T-cell (primary cell): Measurements from ENCODE around the gene PRKCA. TPM values are rescaled to one million over a fixed set of nuclear protein-coding genes. Genes with fewer than 3 reads are reported as not detected.
"Not testable (repeated sequence)": the region's sequence is repeated elsewhere in the genome, so short reads cannot be mapped to it uniquely, and the experiment has no call there.

Experiments used
- ATAC-seq, 4 experiments: fragments of 200-7000 bp in 3 of 4; fragments of 150-1000 bp in 1 of 4; cut with Tn5 transposase; replicated peaks in 1 of 4; 1 replicate in 3 of 4; 2 replicates in 1 of 4; pipeline ENCODE4 v1.10.0; 2021; ENCODE audit warnings: moderate library complexity in 3 of 4, mild to moderate bottlenecking in 2 of 4, moderate number of reproducible peaks in 1 of 4
- CTCF ChIA-PET, 2 donors: fragments of 300-600 bp; sonication (Branson Sonifier 250); formaldehyde crosslinking; loops; one replicate each; lab custom pipeline; 2022; ENCODE audit warnings: antibody characterized with exemption in 2 of 2; lab: Charles Lee
- POLR2A ChIA-PET, 2 donors: fragments of 300-600 bp; sonication (Branson Sonifier 250); formaldehyde crosslinking; loops; one replicate each; lab custom pipeline; 2022; ENCODE audit warnings: antibody characterized with exemption in 2 of 2; lab: Charles Lee
- DNase-seq, 35 experiments: peaks; one replicate each; pipeline versions ENCODE4 v3.0.0 to v3.0.0-alpha.2; 2013 to 2023
- H3K27ac ChIP-seq: one replicate; pipeline ENCODE4 v1.5.1; 2013; ENCODE audit warnings: low read length
- H3K27me3 ChIP-seq, 2 experiments: replicated peaks in 1 of 2; 1 replicate in 1 of 2; 2 replicates in 1 of 2; pipeline versions ENCODE4 v1.6.1 to v1.7.0; 2013; ENCODE audit warnings: low read length in 1 of 2, mixed read lengths in 1 of 2; ENCODE audit not compliant: control insufficient read depth in 2 of 2, insufficient read depth in 2 of 2; ENCODE audit errors: extremely low read depth in 1 of 2
- H3K36me3 ChIP-seq, 2 donors: 1 replicate in 1 of 2; 2 replicates in 1 of 2; pipeline versions ENCODE4 v1.6.1 to v1.7.0; 2013; ENCODE audit warnings: low read length in 1 of 2; ENCODE audit not compliant: control insufficient read depth in 2 of 2, insufficient read depth in 1 of 2; ENCODE audit errors: extremely low read depth in 1 of 2
- H3K4me1 ChIP-seq, 2 experiments: 1 replicate in 1 of 2; 2 replicates in 1 of 2; pipeline versions ENCODE4 v1.6.1 to v1.7.0; 2013; ENCODE audit warnings: low read length in 2 of 2, mixed read lengths in 1 of 2; ENCODE audit not compliant: insufficient read depth in 2 of 2, control insufficient read depth in 1 of 2; ENCODE audit errors: extremely low read depth in 1 of 2
- H3K4me3 ChIP-seq, 2 donors: 1 replicate in 1 of 2; 2 replicates in 1 of 2; pipeline versions ENCODE4 v1.5.1 to v1.7.0; 2013; ENCODE audit warnings: mild to moderate bottlenecking in 2 of 2, low read length in 1 of 2, moderate library complexity in 1 of 2; ENCODE audit not compliant: control insufficient read depth in 1 of 2; ENCODE audit errors: extremely low read depth in 1 of 2
- H3K9me3 ChIP-seq: 2 replicates; pipeline ENCODE4 v1.7.0; 2013
- H3K27ac Mint-ChIP-seq, 2 donors: one replicate each; pipeline ENCODE4 v1.8.0; 2020 to 2021; ENCODE audit warnings: mild to moderate bottlenecking in 2 of 2, mixed read lengths in 2 of 2
- H3K27me3 Mint-ChIP-seq, 2 donors: one replicate each; pipeline ENCODE4 v1.8.0; 2021 to 2022; ENCODE audit warnings: mixed read lengths in 2 of 2
- H3K36me3 Mint-ChIP-seq: one replicate; pipeline ENCODE4 v1.8.0; 2021; ENCODE audit warnings: mixed read lengths
- H3K4me1 Mint-ChIP-seq, 3 donors: one replicate each; pipeline ENCODE4 v1.8.0; 2020 to 2022; ENCODE audit warnings: mixed read lengths in 3 of 3, mild to moderate bottlenecking in 1 of 3
- H3K4me3 Mint-ChIP-seq, 3 donors: one replicate each; pipeline ENCODE4 v1.8.0; 2020 to 2022; ENCODE audit warnings: mild to moderate bottlenecking in 3 of 3, mixed read lengths in 3 of 3, moderate library complexity in 3 of 3
- H3K9me3 Mint-ChIP-seq, 3 donors: one replicate each; pipeline ENCODE4 v1.8.0; 2020 to 2022; ENCODE audit warnings: mixed read lengths in 3 of 3
- WGBS: methylation state at CpG from one replicate; pipeline ENCODE4 v1.1.5; 2013; ENCODE audit warnings: missing lambda C conversion rate; ENCODE audit not compliant: insufficient coverage; 5-methylcytosine and 5-hydroxymethylcytosine counted together
- total RNA-seq, 35 experiments: library from RNA in 6 of 35; stranded (reverse) in 6 of 35; fragments of 120-200 nt in 1 of 35; gene quantifications; one replicate each; pipeline versions ENCODE4 v1.2.1 to v1.2.4 and lab custom pipeline; 2013 to 2026

The PRKCA gene
- total RNA-seq, 5 donors from 2014 or later (not counting 1 experiment from before 2014, with no cell fraction given) = 75.9 to 128 (median 82.0) TPM

GRCh38 chr17:66704858-66705520, 402.6 kb downstream of the PRKCA start:
- POLR2A ChIA-PET = no interaction called here

GRCh38 chr17:66706851-66707450, 404.5 kb downstream of the PRKCA start:
- ChIA-PET POLR2A (no interaction called here), CTCF (interaction anchor here in 1 of 2 donors (0.7 kb wide), 1 partner anchor 14 kb away, joined by 4 read pairs; no protein-coding TSS in a partner anchor)
- no peak overlapping the region for H3K27ac ChIP-seq
- no peaks in the 10 kb centered on the region for H3K9me3 ChIP-seq
- H3K4me3 ChIP-seq = no peak overlapping the region
- peaks cover 0 to 10% of the 10 kb centered on the region in 2 donors for H3K36me3 ChIP-seq
- H3K27me3 ChIP-seq = no peaks in the 10 kb centered on the region
- H3K4me3 Mint-ChIP-seq = no peak overlapping the region
- H3K4me1 ChIP-seq = peaks cover 2 to 7% of the 10 kb centered on the region in 2 experiments
- no peaks in the 10 kb centered on the region for H3K9me3 Mint-ChIP-seq
- no peak for ATAC-seq
- peaks cover 17% of the 10 kb centered on the region for H3K36me3 Mint-ChIP-seq
- DNase-seq = no peak
- WGBS = 100% methylated on average over 1 of the region's 1 CpG
- no peaks in the 10 kb centered on the region for H3K27me3 Mint-ChIP-seq
- H3K4me1 Mint-ChIP-seq = peaks cover 14 to 34% (median 24%) of the 10 kb centered on the region in 3 donors
- peak overlapping the region; percentile 26 to 37 for H3K27ac Mint-ChIP-seq

More at GRCh38 chr17:66704858-66705520, 402.6 kb downstream of the PRKCA start:
- Mint-ChIP-seq H3K4me3 (no peak overlapping the region), H3K4me1 (peaks cover 0 to 18% (median 9%) of the 10 kb centered on the region in 3 donors), H3K36me3 (peaks cover 26% of the 10 kb centered on the region), H3K27me3 (no peaks in the 10 kb centered on the region), H3K27ac (peak overlapping the region; percentile 54 to 67), H3K9me3 (no peaks in the 10 kb centered on the region)
- no peak overlapping the region for H3K4me3 ChIP-seq
- no peaks in the 10 kb centered on the region for H3K9me3 ChIP-seq
- CTCF ChIA-PET = interaction anchor here in 1 of 2 donors (0.6 kb wide), 1 partner anchor 334 kb away, joined by 10 read pairs; no protein-coding TSS in a partner anchor
- no peaks in the 10 kb centered on the region for H3K4me1 ChIP-seq
- no peak overlapping the region for H3K27ac ChIP-seq
- 67% methylated on average over 1 of the region's 2 CpGs for WGBS
- DNase-seq (no peak), ATAC-seq (no peak)
- no peaks in the 10 kb centered on the region for H3K27me3 ChIP-seq
- H3K36me3 ChIP-seq = peaks cover 0 to 9% of the 10 kb centered on the region in 2 donors

GRCh38 chr17:66711401-66711800, 409.0 kb downstream of the PRKCA start:
- Mint-ChIP-seq H3K9me3 (no peaks in the 10 kb centered on the region), H3K27ac (peak overlapping the region; percentile 15 to 66), H3K27me3 (no peaks in the 10 kb centered on the region), H3K4me3 (no peak overlapping the region), H3K36me3 (peaks cover 21% of the 10 kb centered on the region), H3K4me1 (peaks cover 18 to 55% (median 49%) of the 10 kb centered on the region in 3 donors)
- Histone ChIP-seq H3K4me3 (no peak overlapping the region), H3K4me1 (peaks cover 2 to 33% of the 10 kb centered on the region in 2 experiments), H3K27ac (no peak overlapping the region), H3K27me3 (no peaks in the 10 kb centered on the region), H3K36me3 (peaks cover 0 to 10% of the 10 kb centered on the region in 2 donors), H3K9me3 (no peaks in the 10 kb centered on the region)
- WGBS = 100% methylated on average over 3 of the region's 8 CpGs
- ATAC-seq (no peak), DNase-seq (no peak)
- CTCF ChIA-PET = no interaction called here
- POLR2A ChIA-PET = no interaction called here

- peak overlapping the region; percentile 66 to 70 for H3K27ac Mint-ChIP-seq
- DNase-seq = no peak
- no peak for ATAC-seq
- H3K36me3 ChIP-seq = peaks cover 0 to 10% of the 10 kb centered on the region in 2 donors
- H3K27me3 ChIP-seq = no peaks in the 10 kb centered on the region
- no peak overlapping the region for H3K4me3 Mint-ChIP-seq
- H3K36me3 Mint-ChIP-seq = peaks cover 19% of the 10 kb centered on the region
- CTCF ChIA-PET = interaction anchor here in 1 of 2 donors (0.7 kb wide), 1 partner anchor 667 kb away, joined by 3 read pairs; no protein-coding TSS in a partner anchor
- H3K4me1 Mint-ChIP-seq = peaks cover 18 to 52% (median 49%) of the 10 kb centered on the region in 3 donors
- no peak overlapping the region for H3K4me3 ChIP-seq
- H3K4me1 ChIP-seq = peaks cover 2 to 33% of the 10 kb centered on the region in 2 experiments
- H3K9me3 ChIP-seq = no peaks in the 10 kb centered on the region
- no peak overlapping the region for H3K27ac ChIP-seq
- POLR2A ChIA-PET = no interaction called here
- no peaks in the 10 kb centered on the region for H3K9me3 Mint-ChIP-seq
- no CpG with 5 or more reads among the region's 2 CpGs for WGBS
- H3K27me3 Mint-ChIP-seq = no peaks in the 10 kb centered on the region
Observed at GRCh38 chr17:66711881-66712321, 409.5 kb downstream of the PRKCA start.

- peaks cover 2 to 33% of the 10 kb centered on the region in 2 experiments for H3K4me1 ChIP-seq
- H3K4me3 Mint-ChIP-seq = no peak overlapping the region
- H3K27ac Mint-ChIP-seq = peak overlapping the region in 1 of 2 donors; percentile 66
- peaks cover 0 to 10% of the 10 kb centered on the region in 2 donors for H3K36me3 ChIP-seq
- WGBS = 61% methylated on average over 3 of the region's 3 CpGs
- H3K36me3 Mint-ChIP-seq = peaks cover 22% of the 10 kb centered on the region
- H3K4me1 Mint-ChIP-seq = peaks cover 18 to 49% (median 49%) of the 10 kb centered on the region in 3 donors
- no peak overlapping the region for H3K4me3 ChIP-seq
- H3K9me3 Mint-ChIP-seq = no peaks in the 10 kb centered on the region
- DNase-seq (no peak), ATAC-seq (no peak)
- H3K27ac ChIP-seq = no peak overlapping the region
- CTCF ChIA-PET = interaction anchor here in 1 of 2 donors (0.7 kb wide), 1 partner anchor 666 kb away, joined by 3 read pairs; no protein-coding TSS in a partner anchor
- H3K27me3 ChIP-seq = no peaks in the 10 kb centered on the region
- no peaks in the 10 kb centered on the region for H3K9me3 ChIP-seq
- no peaks in the 10 kb centered on the region for H3K27me3 Mint-ChIP-seq
- POLR2A ChIA-PET = no interaction called here
Observed at GRCh38 chr17:66712453-66712852, 410.0 kb downstream of the PRKCA start.

- H3K4me3 ChIP-seq, H3K9me3 Mint-ChIP-seq, H3K27ac ChIP-seq, H3K27me3 Mint-ChIP-seq, H3K4me3 Mint-ChIP-seq, ATAC-seq, H3K36me3 ChIP-seq, H3K9me3 ChIP-seq, H3K27me3 ChIP-seq, DNase-seq: not testable (repeated sequence)
- H3K4me1 ChIP-seq = peaks cover 2 to 33% of the 10 kb centered on the region in 2 experiments
- Mint-ChIP-seq H3K36me3 (peaks cover 27% of the 10 kb centered on the region), H3K4me1 (peaks cover 18 to 49% (median 47%) of the 10 kb centered on the region in 3 donors), H3K27ac (peak overlapping the region; percentile 69 to 84)
- ChIA-PET CTCF (interaction anchor here in 1 of 2 donors (0.6 to 1.9 kb wide), 3 partner anchors 15 to 985 kb away, joined by 3 to 4 read pairs (median 3); no protein-coding TSS in a partner anchor), POLR2A (interaction anchor here in 1 of 2 donors (0.7 kb wide), 1 partner anchor 351 kb away, joined by 7 read pairs; no protein-coding TSS in a partner anchor)
- WGBS = 94% methylated on average over 8 of the region's 13 CpGs
Observed at GRCh38 chr17:66713021-66713532, 410.7 kb downstream of the PRKCA start.
